HuH-7 (cell line): ENCODE results near the gene MMEL1.
"Not testable (repeated sequence)": the region's sequence is repeated elsewhere in the genome, so short reads cannot be mapped to it uniquely, and the experiment has no call there.

Experiments used
- DNase-seq: peaks from one replicate; pipeline ENCODE4 v3.0.0; 2011; ENCODE audit warnings: low spot score

The MMEL1 gene

DNA sequence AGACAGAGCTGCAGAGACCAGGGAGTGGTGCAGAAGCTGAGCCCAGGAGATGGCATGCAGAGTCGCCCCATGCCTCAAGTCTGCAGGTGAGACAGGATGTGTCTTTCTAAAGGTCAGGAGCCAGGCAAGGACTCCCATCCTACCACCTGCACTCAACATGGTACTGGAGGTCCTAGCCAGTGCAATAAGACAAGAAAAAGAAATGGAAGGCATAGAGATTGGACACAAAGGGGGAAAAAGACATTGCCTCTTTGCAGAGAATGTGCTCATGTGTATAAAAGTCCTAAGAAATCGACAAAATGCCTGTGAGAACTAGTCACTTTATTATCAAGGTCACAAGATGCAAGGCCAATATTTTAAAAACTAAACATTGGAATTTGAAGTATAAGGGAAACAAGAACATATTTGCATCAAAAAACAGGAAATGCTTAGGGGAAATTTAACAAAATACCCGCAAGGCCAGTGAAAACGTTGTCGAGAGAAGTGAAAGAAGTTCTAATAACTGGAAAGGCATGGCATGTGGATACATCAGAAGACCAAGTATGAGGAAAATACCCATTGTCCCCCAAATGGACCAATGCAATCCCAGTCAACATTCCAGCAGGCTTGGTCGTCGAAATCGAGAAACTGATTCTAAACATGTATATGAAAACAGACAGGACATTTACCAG lies 59.4 kb downstream of the MMEL1 start:
- no peak for DNase-seq

DNA sequence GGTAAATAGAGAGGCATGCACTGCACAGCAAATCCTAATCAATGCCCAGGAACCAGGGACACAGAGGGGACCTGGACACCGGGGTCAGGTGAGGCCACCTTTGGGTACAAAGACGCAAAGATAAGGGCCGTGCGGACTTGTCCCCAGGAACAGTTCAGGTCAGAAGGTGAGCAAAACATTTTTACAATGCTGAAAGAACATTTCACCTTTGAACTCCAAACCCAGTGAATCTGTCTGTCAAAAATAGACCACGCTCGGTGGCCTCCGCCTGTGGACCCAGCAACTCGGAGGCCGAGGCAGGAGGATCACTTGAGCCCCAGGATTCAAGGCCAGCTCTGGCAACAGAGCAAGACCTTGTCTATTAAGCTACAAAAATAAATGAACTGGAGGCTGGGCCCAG lies 61.5 kb downstream of the MMEL1 start:
- DNase-seq = no peak

DNA sequence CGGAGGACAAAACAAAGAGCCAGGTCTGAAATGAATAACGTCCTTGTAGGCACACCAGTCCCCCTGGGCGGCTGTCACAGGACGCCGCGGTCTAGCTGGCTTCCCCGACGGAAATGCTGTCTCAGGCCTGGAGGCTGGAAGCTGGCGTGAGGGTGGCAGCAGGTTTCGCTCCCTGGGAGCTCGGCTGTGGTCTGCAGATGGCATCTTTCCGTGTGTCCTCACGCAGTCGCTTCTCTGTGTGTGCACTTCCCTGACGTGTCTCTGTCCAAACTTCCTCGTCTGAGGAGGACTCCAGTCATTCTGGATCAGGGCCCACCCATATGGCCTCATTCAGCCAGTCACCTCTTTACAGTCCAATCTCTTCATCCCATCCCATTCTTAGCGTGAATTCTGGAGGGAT lies 62.5 kb downstream of the MMEL1 start:
- DNase-seq = no peak

DNA sequence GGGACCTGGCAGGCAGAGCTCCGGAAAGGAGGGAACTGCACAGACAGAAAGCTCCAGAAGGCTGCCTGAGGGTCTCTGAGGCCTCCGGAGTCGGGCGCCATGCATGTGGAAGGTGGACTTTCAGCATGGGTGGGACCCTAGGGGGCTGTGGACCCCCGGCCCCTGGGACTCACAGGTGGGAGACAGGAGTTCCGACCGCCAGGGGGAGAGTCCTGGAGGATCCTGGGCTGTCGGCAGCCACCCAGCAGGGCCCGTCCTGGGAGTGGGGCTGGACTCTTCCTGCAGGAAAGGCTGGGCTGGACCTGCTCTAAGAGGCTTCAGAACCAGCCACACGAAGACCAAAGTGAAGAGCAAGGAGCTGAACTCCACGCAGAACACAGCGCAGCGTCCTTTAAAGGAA lies 63.1 kb downstream of the MMEL1 start:
- DNase-seq = not testable (repeated sequence)

DNA sequence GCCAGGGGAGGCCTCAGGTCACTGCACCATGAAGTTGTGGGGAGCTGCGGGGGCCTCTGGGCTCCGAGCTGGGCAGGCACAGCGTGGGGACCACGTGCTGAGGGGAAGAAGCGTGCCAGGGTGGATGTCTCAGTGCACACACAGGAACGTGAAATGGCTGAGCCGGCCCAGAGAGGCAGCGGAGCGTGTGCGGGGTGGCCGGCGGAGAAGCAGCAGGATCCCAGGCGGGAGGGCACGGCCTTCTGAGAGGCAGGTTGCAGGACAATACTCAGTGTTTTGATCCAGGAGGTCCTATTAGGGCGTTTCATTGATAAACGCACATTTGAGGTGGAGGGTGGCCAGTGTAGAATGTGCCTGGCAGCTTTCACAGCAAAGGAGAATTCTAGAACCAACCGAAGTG lies 63.8 kb downstream of the MMEL1 start:
- no peak for DNase-seq

DNA sequence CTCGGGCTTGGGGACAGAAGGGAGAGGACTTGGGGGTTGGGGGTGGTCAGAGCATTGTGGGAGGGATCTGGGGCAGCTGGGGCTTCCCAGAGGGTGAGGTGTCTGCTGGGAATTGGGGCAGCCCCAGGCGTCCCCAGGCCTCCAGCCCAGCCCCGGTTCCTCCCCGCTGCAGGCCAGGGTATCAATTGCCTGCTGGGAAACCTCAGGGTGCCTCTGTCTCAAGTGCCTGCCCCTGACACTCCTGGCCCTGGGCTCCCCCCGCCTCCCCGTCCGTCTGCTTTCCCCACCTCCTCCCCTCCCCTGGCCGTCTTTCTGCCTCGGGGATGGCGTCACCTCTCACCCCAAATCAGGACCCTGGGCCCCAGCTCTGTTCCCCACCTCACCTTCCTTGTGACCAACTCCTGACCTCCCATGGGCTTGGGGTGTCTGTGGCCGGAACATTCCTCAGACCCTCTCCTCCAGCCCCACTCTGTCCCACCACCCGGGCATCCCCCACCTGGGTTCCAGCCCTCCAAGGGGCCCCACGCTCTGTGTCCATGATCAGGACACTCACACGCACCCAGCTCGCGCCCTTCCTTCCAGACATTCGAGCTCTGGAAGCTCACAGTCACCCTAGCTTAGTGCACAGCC lies 64.5 kb downstream of the MMEL1 start:
- DNase-seq = not testable (repeated sequence)

DNA sequence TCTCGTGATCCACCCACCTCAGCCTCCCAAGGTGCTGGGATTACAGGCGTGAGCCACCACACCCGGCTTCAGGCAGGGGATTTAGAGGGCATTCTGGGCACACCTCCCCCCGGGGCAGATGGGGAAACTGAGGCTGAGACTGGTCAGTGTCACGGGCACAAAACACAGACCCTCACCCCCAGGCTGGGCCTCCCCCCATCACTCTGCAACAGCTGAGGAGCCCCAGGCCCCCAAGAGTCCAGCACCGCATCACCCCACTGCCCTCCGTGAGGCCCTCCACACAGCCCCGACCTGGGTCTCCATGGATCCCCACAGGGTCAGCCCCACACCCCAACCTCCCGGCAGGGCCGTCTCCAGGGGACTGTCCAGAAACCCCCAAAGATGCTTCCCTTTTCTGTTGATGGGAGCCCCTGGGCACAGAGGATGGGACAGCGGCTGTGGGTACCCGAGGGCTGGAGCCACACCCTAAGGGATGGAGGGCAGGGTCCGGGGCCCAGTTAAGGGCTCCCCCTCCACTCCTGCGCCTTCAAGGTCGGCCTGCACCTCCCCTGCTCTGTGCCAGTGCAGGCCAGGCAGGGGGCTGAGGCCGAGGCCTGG lies 65.6 kb downstream of the MMEL1 start:
- no peak for DNase-seq

DNA sequence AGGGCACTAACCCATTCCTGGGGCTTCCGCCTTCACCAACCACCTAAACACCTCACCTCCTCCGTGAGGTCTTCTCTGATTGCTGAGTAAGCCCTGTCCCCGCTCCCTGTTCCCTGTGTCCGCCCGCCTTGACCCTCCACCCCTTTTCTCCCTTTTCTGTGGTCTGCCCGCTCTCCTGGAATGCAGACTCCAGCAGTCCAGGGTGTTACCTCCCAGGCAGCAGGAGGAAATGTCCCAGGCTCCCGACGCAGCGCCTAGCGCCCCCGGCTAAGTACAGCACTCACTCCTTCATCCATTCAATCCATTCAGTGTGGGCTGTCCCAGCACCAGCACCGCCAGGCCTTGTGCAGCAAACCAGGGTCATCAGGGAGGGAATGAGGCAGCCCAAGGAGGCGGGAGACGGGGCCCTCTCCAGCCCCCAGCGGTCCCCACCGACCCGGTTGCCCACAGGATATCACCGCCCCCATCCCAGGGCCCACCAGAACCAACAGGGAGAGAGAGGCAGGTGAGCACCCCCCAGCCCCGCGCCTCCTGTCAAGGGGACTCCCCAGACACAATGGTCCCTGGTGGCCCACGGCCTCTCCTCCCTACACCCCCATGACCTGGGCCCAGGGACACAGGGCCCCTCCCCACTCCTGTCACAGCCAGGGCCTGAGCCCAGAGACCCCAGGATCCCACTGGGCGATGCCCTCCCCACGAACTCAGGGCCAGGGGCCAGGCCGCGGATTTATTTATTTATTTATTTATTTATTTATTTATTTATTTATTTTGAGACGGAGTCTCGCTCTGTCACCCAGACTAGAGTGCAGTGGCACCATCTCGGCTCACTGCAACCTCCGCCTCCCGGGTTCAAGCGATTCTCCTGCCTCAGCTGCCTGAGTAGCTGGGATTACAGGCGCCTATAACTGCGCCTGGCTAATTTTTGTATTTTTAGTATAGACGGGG lies 66.4 kb downstream of the MMEL1 start:
- no peak for DNase-seq

DNA sequence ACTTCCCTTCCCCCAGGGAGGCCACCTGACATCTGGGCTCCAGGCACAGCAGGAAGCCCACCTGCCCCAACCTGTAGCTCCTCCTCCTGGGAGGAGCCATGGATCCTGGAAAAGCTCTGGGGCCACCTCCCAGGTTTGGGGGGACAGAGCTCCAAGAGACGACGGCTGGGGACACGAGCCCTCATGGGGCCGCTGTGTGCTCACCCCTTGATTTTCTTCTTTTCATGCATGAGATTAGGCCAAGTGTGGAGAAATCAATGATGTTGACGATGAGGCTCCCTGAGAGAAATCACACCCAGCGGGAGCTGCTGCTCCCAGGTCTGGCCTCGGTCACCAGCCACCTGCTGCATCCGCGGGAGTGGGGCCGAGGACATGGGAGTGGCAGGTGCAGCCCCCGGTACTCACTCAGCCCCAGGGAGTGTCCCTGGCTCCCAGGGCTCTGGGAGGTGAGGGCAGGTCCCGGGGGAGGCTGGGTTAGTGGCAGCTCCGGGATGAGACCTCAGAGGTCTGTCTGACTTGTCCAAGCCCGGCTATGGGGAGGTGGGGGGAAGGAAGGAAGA lies 67.9 kb downstream of the MMEL1 start:
- no peak for DNase-seq

DNA sequence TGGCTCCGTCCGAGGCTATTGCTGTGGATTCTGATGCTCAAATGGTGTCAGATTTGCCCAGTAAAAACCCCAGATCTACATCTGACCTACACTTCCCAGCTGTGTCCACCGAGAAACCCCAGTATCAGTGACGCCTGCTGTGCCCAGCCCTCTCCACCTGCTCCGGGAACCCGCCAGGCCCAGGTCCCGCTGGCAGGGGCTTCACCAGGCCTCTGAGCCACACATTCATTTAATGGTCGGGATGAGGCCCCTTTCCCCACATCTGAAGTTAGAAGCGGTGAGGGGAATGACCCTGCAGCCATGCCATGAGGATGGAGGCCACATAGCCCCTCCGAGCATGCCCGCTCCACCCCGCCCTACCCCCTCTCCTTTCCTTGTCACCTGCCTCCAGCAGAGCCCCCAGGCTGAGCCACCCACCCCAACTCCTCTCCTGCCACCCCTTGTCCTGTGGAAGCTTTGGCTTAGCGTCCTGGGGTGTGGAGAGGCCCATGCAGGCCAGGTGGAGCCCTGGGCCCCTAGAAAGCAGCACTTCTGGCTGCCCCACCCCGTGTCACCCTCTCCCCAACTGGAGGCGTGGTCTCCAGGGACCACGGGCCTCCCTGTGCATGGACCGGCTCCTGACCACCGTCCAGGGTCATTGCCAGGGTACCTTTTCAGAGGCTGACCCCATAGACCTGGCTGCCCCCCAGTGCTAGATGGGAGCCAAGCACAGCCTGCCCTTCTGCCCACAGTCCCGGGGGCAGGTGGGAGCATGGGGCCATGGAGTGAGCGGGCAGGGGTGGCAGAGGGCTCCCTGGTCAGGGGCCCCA lies 68.6 kb downstream of the MMEL1 start:
- DNase-seq = no peak

DNA sequence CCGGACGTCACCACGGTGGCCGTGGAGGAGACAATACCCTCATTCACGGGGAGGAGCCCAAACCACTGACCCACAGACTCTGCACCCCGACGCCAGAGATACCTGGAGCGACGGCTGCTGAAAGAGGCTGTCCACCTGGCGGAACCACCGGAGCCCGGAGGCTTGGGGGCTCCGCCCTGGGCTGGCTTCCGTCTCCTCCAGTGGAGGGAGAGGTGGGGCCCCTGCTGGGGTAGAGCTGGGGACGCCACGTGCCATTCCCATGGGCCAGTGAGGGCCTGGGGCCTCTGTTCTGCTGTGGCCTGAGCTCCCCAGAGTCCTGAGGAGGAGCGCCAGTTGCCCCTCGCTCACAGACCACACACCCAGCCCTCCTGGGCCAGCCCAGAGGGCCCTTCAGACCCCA lies 69.6 kb downstream of the MMEL1 start:
- DNase-seq = no peak

DNA sequence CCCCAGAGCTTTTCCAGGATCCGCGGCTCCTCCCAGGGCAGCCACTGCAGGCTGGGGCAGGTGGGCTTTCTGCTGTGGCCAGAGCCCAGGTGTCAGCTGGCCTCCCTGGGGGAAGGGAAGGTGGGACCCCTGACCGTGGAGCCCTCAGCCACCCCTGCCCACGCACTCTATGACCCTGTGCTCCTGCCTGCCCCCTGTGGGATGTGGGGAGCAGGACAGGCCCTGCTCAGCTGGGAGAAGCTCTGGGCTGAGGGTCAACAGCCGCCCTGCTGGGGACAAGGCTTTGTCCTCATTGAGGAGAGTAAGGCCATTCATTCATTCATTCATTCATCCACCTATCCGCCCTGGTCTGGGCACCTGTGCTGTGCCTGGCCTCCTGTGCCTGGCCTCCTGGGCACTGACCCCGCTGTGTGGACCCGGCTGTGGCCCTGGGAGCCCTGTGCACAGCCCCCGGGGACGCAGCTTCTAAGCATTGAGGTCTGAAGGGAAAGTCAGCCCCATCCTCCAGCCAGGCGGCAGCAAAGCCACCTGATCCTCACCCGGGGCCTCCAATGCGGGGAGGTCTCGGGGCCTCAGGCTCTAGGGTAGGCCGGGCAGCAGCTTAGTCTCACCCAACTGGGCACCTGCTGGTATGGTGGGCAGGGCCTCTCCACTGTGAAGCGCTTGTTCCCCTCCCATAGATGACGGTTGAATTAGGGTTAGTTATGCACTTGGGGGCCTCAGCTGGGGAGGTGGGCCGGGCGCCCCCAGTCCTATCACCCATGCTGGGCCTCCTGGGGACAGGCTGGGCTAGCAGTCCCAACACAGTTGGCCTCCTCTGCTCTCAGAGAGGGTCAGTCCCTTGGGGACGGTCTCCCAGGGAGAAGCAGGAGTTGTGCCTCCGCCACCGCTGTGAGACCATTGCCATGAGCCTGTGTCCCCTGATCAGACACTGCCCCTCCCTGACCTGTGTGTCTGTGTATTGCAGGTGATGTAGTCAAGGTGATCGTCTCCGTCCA lies 70.6 kb downstream of the MMEL1 start:
- no peak for DNase-seq

DNA sequence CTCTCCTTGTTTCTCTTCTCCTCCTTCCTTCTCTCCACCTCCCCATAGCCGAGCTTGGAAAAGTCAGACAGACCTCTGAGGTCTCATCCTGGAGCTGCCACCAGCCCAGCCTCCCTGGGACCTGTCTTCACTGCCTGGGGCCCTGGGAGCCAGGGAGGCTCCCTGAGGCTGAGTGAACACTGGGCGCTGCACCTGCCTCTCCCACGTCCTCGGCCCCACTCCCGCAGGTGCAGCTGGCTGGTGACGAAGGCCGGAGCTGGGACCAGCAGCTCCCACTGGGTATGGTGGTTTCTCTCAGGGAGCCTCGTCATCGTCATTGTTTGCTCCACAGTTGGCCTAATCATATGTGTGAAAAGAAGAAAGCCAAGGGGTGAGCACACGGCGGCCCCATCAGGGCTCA lies 71.4 kb downstream of the MMEL1 start:
- no peak for DNase-seq

DNA sequence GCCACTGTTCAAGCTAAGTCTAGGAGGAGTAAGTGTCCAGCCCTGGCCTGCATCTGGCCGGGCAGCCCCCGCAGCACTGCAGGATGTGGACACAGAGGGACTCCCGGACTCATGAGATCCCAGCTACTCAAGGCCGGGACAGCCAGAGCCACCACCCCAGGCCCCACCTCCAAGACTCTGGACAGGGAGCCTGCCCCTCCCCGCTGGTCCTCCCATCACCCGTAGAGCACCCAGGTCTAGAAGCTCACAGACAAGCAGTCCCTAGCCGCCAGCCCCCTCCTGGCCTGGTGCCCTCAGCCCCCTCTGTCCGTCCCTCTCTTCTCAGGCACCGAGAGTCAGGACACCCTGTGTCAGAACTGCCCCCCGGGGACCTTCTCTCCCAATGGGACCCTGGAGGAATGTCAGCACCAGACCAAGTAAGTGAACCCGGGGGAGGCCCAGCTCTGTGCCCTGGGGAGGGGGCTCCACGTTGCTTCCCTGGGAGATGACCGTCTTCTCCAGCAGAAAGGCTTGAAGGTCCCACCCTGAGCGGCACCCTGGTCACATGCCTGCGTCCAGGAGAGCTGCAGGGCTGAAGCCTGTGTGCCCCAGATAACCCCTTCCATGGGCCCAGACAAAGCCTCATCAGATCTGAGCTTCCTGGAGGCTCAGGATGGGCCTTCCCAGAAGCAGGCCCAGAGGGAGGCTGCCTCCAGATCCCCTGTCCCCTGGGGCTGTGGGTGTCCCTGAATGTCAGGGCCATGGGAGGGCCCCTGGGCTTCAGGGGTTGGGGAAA lies 72.3 kb downstream of the MMEL1 start:
- no peak for DNase-seq

DNA sequence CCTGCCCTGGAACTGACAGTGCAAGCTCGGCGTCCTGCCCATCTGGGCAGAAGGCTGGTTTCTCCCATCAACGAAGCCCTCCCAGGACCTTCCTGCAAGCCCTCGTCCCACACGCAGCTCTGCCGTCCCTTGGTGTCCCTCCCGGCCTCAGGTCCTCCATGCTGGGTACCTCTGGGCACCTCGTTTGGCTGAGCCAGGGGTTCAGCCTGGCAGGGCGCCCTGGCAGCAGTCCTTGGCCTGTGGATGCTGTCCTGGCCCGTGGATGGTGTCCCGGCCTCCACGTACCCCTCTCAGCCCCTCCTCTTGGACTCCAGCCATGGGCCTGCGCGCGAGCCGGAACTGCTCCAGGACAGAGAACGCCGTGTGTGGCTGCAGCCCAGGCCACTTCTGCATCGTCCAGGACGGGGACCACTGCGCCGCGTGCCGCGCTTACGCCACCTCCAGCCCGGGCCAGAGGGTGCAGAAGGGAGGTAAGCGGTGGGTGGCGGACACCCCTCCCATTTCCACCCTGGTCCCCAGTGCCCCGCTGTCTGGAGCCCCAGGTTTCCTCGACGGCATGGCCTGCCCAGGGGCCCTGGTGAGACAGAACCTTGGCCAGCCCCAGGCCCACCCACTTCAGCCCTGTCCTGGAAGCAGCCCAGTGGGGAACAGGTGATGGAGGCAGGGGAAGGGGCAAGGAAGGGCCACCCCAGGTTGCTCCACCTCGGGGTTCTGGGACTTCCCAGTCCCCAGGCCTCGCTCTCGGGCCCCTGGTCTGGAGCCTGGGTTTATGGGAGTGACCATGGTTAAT lies 73.1 kb downstream of the MMEL1 start:
- no peak for DNase-seq

DNA sequence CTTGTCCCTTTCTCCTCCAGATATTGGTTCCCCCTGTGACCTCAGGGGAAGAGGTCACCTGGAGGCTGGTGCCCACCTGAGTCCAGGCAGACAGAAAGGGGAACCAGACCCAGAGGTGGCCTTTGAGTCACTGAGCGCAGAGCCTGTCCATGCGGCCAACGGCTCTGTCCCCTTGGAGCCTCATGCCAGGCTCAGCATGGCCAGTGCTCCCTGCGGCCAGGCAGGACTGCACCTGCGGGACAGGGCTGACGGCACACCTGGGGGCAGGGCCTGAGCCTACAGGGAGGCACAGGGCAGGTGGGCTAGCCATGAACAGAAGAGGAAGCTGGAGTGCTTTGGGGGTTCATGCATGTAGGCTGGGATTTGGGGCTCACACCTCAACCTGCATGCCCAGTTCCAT lies 74.0 kb downstream of the MMEL1 start:
- DNase-seq = no peak

DNA sequence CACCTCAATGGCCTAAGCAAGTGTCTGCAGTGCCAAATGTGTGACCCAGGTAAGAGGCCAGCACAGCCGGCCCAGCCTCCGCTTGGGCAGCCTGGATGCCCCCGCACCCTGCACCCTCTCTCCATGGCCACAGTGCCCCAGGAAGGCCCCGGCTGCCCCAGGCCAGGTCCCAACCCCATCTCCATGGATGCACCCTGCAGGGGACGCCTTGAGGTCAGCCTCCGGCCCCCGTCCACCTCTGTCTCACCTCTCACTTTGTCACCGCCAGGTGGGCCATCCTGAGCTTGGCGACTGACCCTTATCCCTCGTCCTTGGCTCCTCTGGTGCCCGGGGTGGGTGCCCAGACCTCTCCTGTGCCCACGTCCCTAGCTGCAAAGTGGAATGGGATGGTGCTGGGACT lies 74.4 kb downstream of the MMEL1 start:
- DNase-seq = no peak
